HCT116 (cell line): Measurements from ENCODE around the gene WDR13. TPM values are rescaled to one million over a fixed set of nuclear protein-coding genes. Genes with fewer than 3 reads are reported as not detected.

Experiments
- ATAC-seq: fragments of 200-7000 bp; cut with Tn5 transposase; 2 replicates; pipeline ENCODE4 v1.9.1; 2020; ENCODE audit warnings: mild to moderate bottlenecking, moderate library complexity
- BruUV-seq: library from RNA; stranded (reverse); fragments of 400-500 nt; replicated peaks from 2 replicates; lab custom pipeline; 2021; lab: Mats Ljungman, UMichigan
- CTCF ChIA-PET: fragments of 300-600 bp; sonication (Branson Sonifier 250); formaldehyde crosslinking; loops from one replicate; lab custom pipeline; 2021; ENCODE audit warnings: antibody characterized with exemption; lab: Charles Lee
- POLR2A ChIA-PET: fragments of 300-600, 350-600 bp; sonication (Branson Sonifier 250); formaldehyde crosslinking; loops from one replicate; lab custom pipeline; 2021; ENCODE audit warnings: antibody characterized with exemption; lab: Charles Lee
- RAD21 ChIA-PET, 2 experiments: fragments of 300-600 bp; sonication (Branson Sonifier 250); formaldehyde crosslinking; loops; one replicate each; lab custom pipeline; 2023; ENCODE audit warnings: low total read pairs in 2 of 2; ENCODE audit not compliant: uncharacterized antibody in 2 of 2, unreplicated experiment in 2 of 2, low non-redundant PET in 1 of 2; lab: Charles Lee
- DNase-seq: peaks from one replicate; pipeline ENCODE4 v3.0.0-alpha.2; 2010; ENCODE audit warnings: low read depth, low spot score
- H2AFZ ChIP-seq: fragments of 200-600 bp; shearing (Covaris generic), sonication (generic); 2 replicates; pipeline ENCODE4 v1.6.1; 2017; ENCODE audit warnings: low read depth, mixed run types, mixed read lengths, antibody characterized with exemption, low read length; ENCODE audit not compliant: poor library complexity, severe bottlenecking
- H3K27ac ChIP-seq: 2 replicates; pipeline ENCODE4 v1.5.1; 2012; ENCODE audit warnings: low read depth, low read length
- H3K27me3 ChIP-seq: fragments of 200-600 bp; sonication (generic); 2 replicates; pipeline ENCODE4 v1.6.1; 2016; ENCODE audit warnings: mixed run types, low read length, mixed read lengths; ENCODE audit not compliant: insufficient read depth
- H3K36me3 ChIP-seq, 2 experiments: fragments of 200-500 bp in 1 of 2; fragments of 200-600 bp in 1 of 2; sonication (Bioruptor generic) in 1 of 2; sonication (generic) in 1 of 2; 2 replicates each; pipeline versions ENCODE4 v1.5.1 to v1.6.1; 2014 to 2016; ENCODE audit warnings: low read length in 2 of 2, inconsistent platforms in 1 of 2, mixed read lengths in 1 of 2, mixed run types in 1 of 2; ENCODE audit not compliant: insufficient read depth in 2 of 2, control insufficient read depth in 1 of 2
- H3K4me1 ChIP-seq, 2 experiments: fragments of 200-600 bp in 1 of 2; sonication (generic) in 1 of 2; 2 replicates each; pipeline versions ENCODE4 v1.5.1 to v1.6.1; 2012 to 2017; ENCODE audit warnings: low read length in 2 of 2, inconsistent platforms in 1 of 2, mild to moderate bottlenecking in 1 of 2, mixed read lengths in 1 of 2, mixed run types in 1 of 2, moderate library complexity in 1 of 2; ENCODE audit not compliant: insufficient read depth in 2 of 2, control insufficient read depth in 1 of 2
- H3K4me2 ChIP-seq: fragments of 200-600 bp; sonication (generic); 2 replicates; pipeline ENCODE4 v1.6.1; 2017; ENCODE audit warnings: mixed run types, low read length, mixed read lengths
- H3K4me3 ChIP-seq, 2 experiments: fragments of 200-600 bp in 1 of 2; sonication (generic) in 1 of 2; replicated peaks in 1 of 2; 2 replicates each; pipeline ENCODE4 v1.5.1; 2011 to 2016; ENCODE audit warnings: low read length in 2 of 2, control low read depth in 1 of 2, low read depth in 1 of 2, mild to moderate bottlenecking in 1 of 2, mixed read lengths in 1 of 2, mixed run types in 1 of 2
- H3K79me2 ChIP-seq: fragments of 200-600 bp; sonication (generic); 2 replicates; pipeline ENCODE4 v1.6.1; 2017; ENCODE audit warnings: mild to moderate bottlenecking, mixed run types, low read length, moderate library complexity, mixed read lengths; ENCODE audit not compliant: insufficient read depth
- H3K9ac ChIP-seq: fragments of 200-600 bp; sonication (generic); 2 replicates; pipeline ENCODE4 v1.6.1; 2016; ENCODE audit warnings: low read length, mixed read lengths
- H3K9me2 ChIP-seq: fragments of 200-600 bp; sonication (generic), shearing (Covaris generic); 2 replicates; pipeline ENCODE4 v1.6.1; 2017; ENCODE audit warnings: mixed run types, mild to moderate bottlenecking, moderate library complexity; ENCODE audit not compliant: insufficient read depth
- H3K9me3 ChIP-seq, 2 experiments: fragments of 200-500 bp in 1 of 2; fragments of 200-600 bp in 1 of 2; sonication (Bioruptor generic) in 1 of 2; sonication (generic) in 1 of 2; 2 replicates each; pipeline ENCODE4 v1.6.1; 2014 to 2017; ENCODE audit warnings: low read length in 2 of 2, mixed read lengths in 2 of 2, inconsistent platforms in 1 of 2, low read depth in 1 of 2, mild to moderate bottlenecking in 1 of 2, mixed run types in 1 of 2, moderate library complexity in 1 of 2; ENCODE audit not compliant: control insufficient read depth in 1 of 2, insufficient read depth in 1 of 2
- H4K20me1 ChIP-seq: fragments of 200-600 bp; sonication (generic), shearing (Covaris generic); 2 replicates; pipeline ENCODE4 v1.6.1; 2017; ENCODE audit warnings: mixed run types, mild to moderate bottlenecking, moderate library complexity; ENCODE audit not compliant: insufficient read depth
- ATF3 ChIP-seq: IDR thresholded peaks from 2 replicates; pipeline ENCODE4 v1.6.1; 2012
- CBX3 ChIP-seq: IDR thresholded peaks from 2 replicates; pipeline ENCODE4 v1.6.1; 2012; ENCODE audit warnings: low read depth
- CEBPB ChIP-seq: IDR thresholded peaks from 2 replicates; pipeline ENCODE4 v1.6.1; 2012; ENCODE audit warnings: low read depth
- CTCF ChIP-seq, 3 experiments: fragments of 200-600 bp in 1 of 3; sonication (generic) in 1 of 3; IDR thresholded peaks in 2 of 3; conservative IDR thresholded peaks in 1 of 3; 2 replicates each; pipeline ENCODE4 v1.5.1; 2012 to 2017; ENCODE audit warnings: low read depth in 2 of 3, low read length in 2 of 3, antibody characterized with exemption in 1 of 3, borderline replicate concordance in 1 of 3, control low read depth in 1 of 3, mild to moderate bottlenecking in 1 of 3, mixed read lengths in 1 of 3, mixed run types in 1 of 3, moderate library complexity in 1 of 3; ENCODE audit not compliant: insufficient read depth in 1 of 3
- EZH2phosphoT487 ChIP-seq: fragments of 200-600 bp; IDR thresholded peaks from 2 replicates; pipeline ENCODE4 v1.6.1; 2018; ENCODE audit warnings: antibody characterized with exemption, borderline replicate concordance
- JUND ChIP-seq: IDR thresholded peaks from 2 replicates; pipeline ENCODE4 v1.6.1; 2012
- MAX ChIP-seq: IDR thresholded peaks from 2 replicates; pipeline ENCODE4 v1.6.1; 2012
- RAD21 ChIP-seq: IDR thresholded peaks from 2 replicates; pipeline ENCODE4 v1.6.1; 2012; ENCODE audit warnings: low read depth, mild to moderate bottlenecking
- REST ChIP-seq: IDR thresholded peaks from 2 replicates; pipeline ENCODE4 v1.6.1; 2012; ENCODE audit warnings: low read depth
- TCF7L2 ChIP-seq: IDR thresholded peaks from 2 replicates; pipeline ENCODE4 v1.7.0; 2011; ENCODE audit warnings: borderline replicate concordance, inconsistent platforms; ENCODE audit not compliant: insufficient read depth, insufficient read length; ENCODE audit errors: extremely low read depth
- YY1 ChIP-seq: IDR thresholded peaks from 2 replicates; pipeline ENCODE4 v1.6.1; 2011; ENCODE audit warnings: low read length, low read depth, moderate library complexity, mild to moderate bottlenecking; ENCODE audit not compliant: insufficient replicate concordance; ENCODE audit errors: extremely low read depth
- ZBTB33 ChIP-seq: IDR thresholded peaks from 2 replicates; pipeline ENCODE4 v1.6.1; 2011; ENCODE audit warnings: mild to moderate bottlenecking, low read length, moderate library complexity; ENCODE audit not compliant: insufficient replicate concordance; ENCODE audit errors: extremely low read depth
- intact Hi-C: fragments of 100-400 bp; cut with micrococcal nuclease; formaldehyde crosslinking; loops from 2 replicates; pipeline ENCODE4 v1.10.0; 2022
- total RNA-seq: library from RNA; stranded (reverse); gene quantifications from one replicate; pipeline ENCODE4 v1.2.1, GENCODE V29; 2021; ENCODE audit not compliant: unreplicated experiment

WDR13 gene
- total RNA-seq, 1 experiment from 2014 or later, result 54.0 TPM

GRCh38 chrX:48591255-48591791, 6.0 kb upstream of the WDR13 start:
- TF ChIP-seq TCF7L2, result peak; percentile 15
- TF ChIP-seq RAD21, result no peak
- no peak for TF ChIP-seq ZBTB33
- TF ChIP-seq, all 23 proteins: peak for 1
- ChIA-PET CTCF (no interaction called here), POLR2A (no interaction called here), RAD21 (no interaction called here)
- H3K27me3 ChIP-seq, result no peaks in the 10 kb centered on the region
- no peaks in the 10 kb centered on the region for H3K9me2 ChIP-seq
- no peak overlapping the region for H3K9ac ChIP-seq
- DNase-seq (no peak), ATAC-seq (peak; percentile 49)
- H3K27ac ChIP-seq, result peak overlapping the region; percentile 38; the same call in 1 of the 2 replicates
- H3K36me3 ChIP-seq, result no peaks in the 10 kb centered on the region
- H3K4me1 ChIP-seq, result peaks cover 9 to 14% of the 10 kb centered on the region in 2 experiments
- H3K4me2 ChIP-seq, result peak overlapping the region; percentile 35
- H4K20me1 ChIP-seq, result no peaks in the 10 kb centered on the region
- H3K9me3 ChIP-seq, result no peaks in the 10 kb centered on the region
- no peak overlapping the region for H2AFZ ChIP-seq
- no peak overlapping the region for H3K4me3 ChIP-seq
- intact Hi-C loops, result no loop called here
- BruUV-seq, result no TSS peak
- no peaks in the 10 kb centered on the region for H3K79me2 ChIP-seq

- BruUV-seq, result no TSS peak
- ChIA-PET RAD21 (no interaction called here), CTCF (no interaction called here), POLR2A (no interaction called here)
- H3K4me3 ChIP-seq, result no peak overlapping the region
- intact Hi-C loops, result no loop called here
- no peaks in the 10 kb centered on the region for H3K27me3 ChIP-seq
- no peaks in the 10 kb centered on the region for H3K36me3 ChIP-seq
- ATAC-seq, result no peak
- no peak overlapping the region for H2AFZ ChIP-seq
- H3K4me1 ChIP-seq, result peaks cover 12 to 21% of the 10 kb centered on the region in 2 experiments
- no peaks in the 10 kb centered on the region for H3K79me2 ChIP-seq
- H3K27ac ChIP-seq, result no peak overlapping the region
- H3K4me2 ChIP-seq, result no peak overlapping the region
- H3K9me3 ChIP-seq, result no peaks in the 10 kb centered on the region
- no peaks in the 10 kb centered on the region for H4K20me1 ChIP-seq
- H3K9me2 ChIP-seq, result no peaks in the 10 kb centered on the region
- H3K9ac ChIP-seq, result no peak overlapping the region
- DNase-seq, result no peak
- TF ChIP-seq CTCF (IDR thresholded peaks at IDR 0.05 in 2 of 3, conservative IDR thresholded peaks at IDR 0.05 in 1 of 3; ENCODE audit: borderline replicate concordance in 1 of 3, insufficient read depth in 1 of 3, low read depth in 2 of 3, low read length in 2 of 3) (no peak), MAX (no peak), REST (no peak), YY1 (no peak), EZH2phosphoT487 (no peak), CEBPB (no peak), CBX3 (no peak), ATF3 (no peak), JUND (no peak)
These were observed 4.3 kb upstream of the WDR13 start for GRCh38 chrX:48592971-48593370.
